Neural cell (in vitro differentiated cells): ENCODE data around the gene ME1. TPM values are rescaled to one million over a fixed set of nuclear protein-coding genes. Genes with fewer than 3 reads are reported as not detected.

Experiments
- H2AFZ ChIP-seq: fragments of 200-600, 300-800 bp; sonication (generic), shearing (Covaris generic); 2 replicates; pipeline ENCODE4 v1.6.0; 2014; ENCODE audit warnings: low read depth, mild to moderate bottlenecking, antibody characterized with exemption, low read length, moderate library complexity
- H3F3A ChIP-seq: fragments of 200-600 bp; shearing (Covaris generic); 2 replicates; pipeline ENCODE4 v1.6.1; 2016; ENCODE audit warnings: mild to moderate bottlenecking, moderate library complexity, mixed read lengths, antibody characterized with exemption, low read length; ENCODE audit not compliant: insufficient read depth, poor library complexity, severe bottlenecking
- H3K27ac ChIP-seq: fragments of 200-600, 300-800 bp; sonication (generic), shearing (Covaris generic); 2 replicates; pipeline ENCODE4 v1.5.1; 2014; ENCODE audit warnings: mild to moderate bottlenecking, low read length, moderate library complexity
- H3K27me3 ChIP-seq: fragments of 300-800, 200-600 bp; sonication (generic), shearing (Covaris generic); 2 replicates; pipeline ENCODE4 v1.6.0; 2014; ENCODE audit warnings: mild to moderate bottlenecking, low read depth, low read length, moderate library complexity; ENCODE audit not compliant: insufficient read depth
- H3K36me3 ChIP-seq: fragments of 300-800, 200-600 bp; sonication (generic), shearing (Covaris generic); 2 replicates; pipeline ENCODE4 v1.5.1; 2014; ENCODE audit warnings: mild to moderate bottlenecking, antibody characterized with exemption, low read length, moderate library complexity; ENCODE audit not compliant: insufficient read depth
- H3K4me2 ChIP-seq: fragments of 300-800, 200-600 bp; sonication (generic), shearing (Covaris generic); 2 replicates; pipeline ENCODE4 v1.6.0; 2014; ENCODE audit warnings: mild to moderate bottlenecking, low read length
- H3K4me3 ChIP-seq: fragments of 300-800, 200-600 bp; sonication (generic), shearing (Covaris generic); 2 replicates; pipeline ENCODE4 v1.5.1; 2014; ENCODE audit warnings: mild to moderate bottlenecking, low read length, moderate library complexity
- H3K79me2 ChIP-seq: fragments of 200-600 bp; shearing (Covaris generic); replicated peaks from 2 replicates; pipeline ENCODE4 v1.6.0; 2014; ENCODE audit warnings: mild to moderate bottlenecking, low read length, moderate library complexity; ENCODE audit not compliant: insufficient read depth
- H3K9ac ChIP-seq: fragments of 300-800, 200-600 bp; sonication (generic), shearing (Covaris generic); 2 replicates; pipeline ENCODE4 v1.6.1; 2016; ENCODE audit warnings: mild to moderate bottlenecking, low read length, mixed read lengths
- H3K9me2 ChIP-seq: fragments of 200-600 bp; shearing (Covaris generic); 2 replicates; pipeline ENCODE4 v1.6.1; 2016; ENCODE audit warnings: mild to moderate bottlenecking, low read length, mixed read lengths; ENCODE audit not compliant: insufficient read depth
- H3K9me3 ChIP-seq: fragments of 200-600, 300-800 bp; sonication (generic), shearing (Covaris generic); 2 replicates; pipeline ENCODE4 v1.6.1; 2016; ENCODE audit warnings: mild to moderate bottlenecking, mixed run types, low read length, moderate library complexity, mixed read lengths
- H4K20me1 ChIP-seq: fragments of 200-600 bp; shearing (Covaris generic); 2 replicates; pipeline ENCODE4 v1.6.1; 2016; ENCODE audit warnings: mild to moderate bottlenecking, mixed run types; ENCODE audit not compliant: insufficient read depth
- EP300 ChIP-seq: fragments of 450-650 bp; conservative IDR thresholded peaks from 2 replicates; pipeline ENCODE4 v1.6.1; 2014; ENCODE audit warnings: antibody characterized with exemption, mild to moderate bottlenecking, moderate library complexity; ENCODE audit not compliant: poor library complexity, severe bottlenecking
- EZH2 ChIP-seq: fragments of 200-600, 300-800 bp; shearing (Covaris generic), sonication (generic); IDR thresholded peaks from 2 replicates; pipeline ENCODE4 v1.6.1; 2014; ENCODE audit warnings: antibody characterized with exemption, low read length, borderline replicate concordance, mild to moderate bottlenecking; ENCODE audit not compliant: insufficient read depth, poor library complexity, severe bottlenecking
- MXI1 ChIP-seq: fragments of 450-650 bp; conservative IDR thresholded peaks from 2 replicates; pipeline ENCODE4 v1.6.1; 2014; ENCODE audit warnings: antibody characterized with exemption, mild to moderate bottlenecking; ENCODE audit not compliant: poor library complexity, severe bottlenecking
- POLR2AphosphoS5 ChIP-seq: IDR thresholded peaks from 2 replicates; pipeline ENCODE4 v1.6.1; 2012
- RAD21 ChIP-seq: fragments of 450-650 bp; conservative IDR thresholded peaks from 2 replicates; pipeline ENCODE4 v1.6.1; 2014; ENCODE audit warnings: antibody characterized with exemption, mild to moderate bottlenecking, moderate library complexity
- SMC3 ChIP-seq: fragments of 450-650 bp; conservative IDR thresholded peaks from 2 replicates; pipeline ENCODE4 v1.6.1; 2014; ENCODE audit warnings: antibody characterized with exemption, mild to moderate bottlenecking, moderate library complexity; ENCODE audit not compliant: poor library complexity
- TAF1 ChIP-seq: IDR thresholded peaks from 2 replicates; pipeline ENCODE4 v1.6.1; 2012; ENCODE audit warnings: low read depth
- polyA plus RNA-seq: library from polyadenylated mRNA; depleted of rRNA; stranded (reverse); fragments of >200 nt; gene quantifications from 2 replicates; pipeline ENCODE4 v1.2.3, GENCODE V29; 2014
- TF ChIP-seq, protein P1 (sequence below): fragments of 450-650 bp; IDR thresholded peaks from 2 replicates; pipeline ENCODE4 v1.5.1; 2014; ENCODE audit warnings: antibody characterized with exemption, mild to moderate bottlenecking, moderate library complexity; ENCODE audit not compliant: poor library complexity, severe bottlenecking
- TF ChIP-seq, protein P2 (sequence below): IDR thresholded peaks from 2 replicates; pipeline ENCODE4 v1.6.1; 2012; ENCODE audit warnings: borderline replicate concordance

The ME1 gene
- polyA plus RNA-seq, 1 donor from 2014 or later: 0.09 TPM

DNA sequence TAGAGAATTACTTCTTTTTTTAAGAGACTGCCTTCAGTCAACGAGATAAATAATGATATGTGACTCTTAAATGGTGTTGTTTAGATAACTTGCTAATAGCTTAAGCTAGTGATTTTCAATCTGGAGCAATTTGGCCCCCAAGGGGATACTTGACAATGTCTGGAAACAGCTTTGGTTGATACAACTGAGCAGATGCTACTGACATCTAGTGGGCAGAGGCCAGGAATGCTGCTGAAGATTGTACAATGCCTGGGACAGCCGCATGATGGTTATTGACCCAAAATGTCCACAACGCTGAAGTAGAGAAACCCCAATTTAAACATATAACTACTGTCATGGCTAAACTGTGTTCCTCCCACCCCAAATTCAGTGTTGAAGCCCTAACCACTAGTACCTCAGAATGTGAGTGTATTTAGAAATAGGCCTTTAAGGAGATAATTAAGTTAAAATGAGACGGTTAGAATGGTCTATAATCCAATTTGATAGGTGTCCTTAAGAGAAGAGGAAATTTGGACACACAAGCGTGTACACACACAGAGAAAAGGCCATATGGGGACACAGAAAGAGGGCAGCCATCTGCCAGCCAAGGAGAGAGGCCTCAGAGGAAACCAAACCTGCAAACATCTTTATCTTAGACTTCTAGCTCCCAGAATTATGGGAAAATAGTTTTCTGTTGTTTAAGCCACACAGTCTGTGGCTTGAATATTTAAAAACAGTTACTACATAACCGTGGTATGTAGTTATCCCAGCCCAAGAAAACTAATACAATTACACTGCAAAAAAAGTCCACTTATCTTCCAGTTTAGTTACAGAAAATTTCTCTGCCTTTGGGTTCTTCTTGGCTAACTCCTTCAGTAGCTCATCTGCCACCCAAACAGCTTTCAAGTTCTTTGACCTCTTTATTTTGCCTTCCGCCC, 215.5 kb downstream of the ME1 start:
- Histone ChIP-seq H4K20me1 (no peaks in the 10 kb centered on the region), H3K4me3 (no peak overlapping the region), H3K4me2 (no peak overlapping the region), H3K79me2 (no peaks in the 10 kb centered on the region), H3K36me3 (no peaks in the 10 kb centered on the region), H3K27me3 (no peaks in the 10 kb centered on the region), H3K27ac (no peak overlapping the region), H3K9me3 (no peaks in the 10 kb centered on the region), H3F3A (no peaks in the 10 kb centered on the region), H3K9ac (no peak overlapping the region), H3K9me2 (no peaks in the 10 kb centered on the region), H2AFZ (no peak overlapping the region)
- TF ChIP-seq SMC3: peak; percentile 84
- peak; percentile 27 for TF ChIP-seq POLR2AphosphoS5
- no peak for TF ChIP-seq TAF1
- TF ChIP-seq RAD21: peak; percentile 86
- TF ChIP-seq, protein P1, sequence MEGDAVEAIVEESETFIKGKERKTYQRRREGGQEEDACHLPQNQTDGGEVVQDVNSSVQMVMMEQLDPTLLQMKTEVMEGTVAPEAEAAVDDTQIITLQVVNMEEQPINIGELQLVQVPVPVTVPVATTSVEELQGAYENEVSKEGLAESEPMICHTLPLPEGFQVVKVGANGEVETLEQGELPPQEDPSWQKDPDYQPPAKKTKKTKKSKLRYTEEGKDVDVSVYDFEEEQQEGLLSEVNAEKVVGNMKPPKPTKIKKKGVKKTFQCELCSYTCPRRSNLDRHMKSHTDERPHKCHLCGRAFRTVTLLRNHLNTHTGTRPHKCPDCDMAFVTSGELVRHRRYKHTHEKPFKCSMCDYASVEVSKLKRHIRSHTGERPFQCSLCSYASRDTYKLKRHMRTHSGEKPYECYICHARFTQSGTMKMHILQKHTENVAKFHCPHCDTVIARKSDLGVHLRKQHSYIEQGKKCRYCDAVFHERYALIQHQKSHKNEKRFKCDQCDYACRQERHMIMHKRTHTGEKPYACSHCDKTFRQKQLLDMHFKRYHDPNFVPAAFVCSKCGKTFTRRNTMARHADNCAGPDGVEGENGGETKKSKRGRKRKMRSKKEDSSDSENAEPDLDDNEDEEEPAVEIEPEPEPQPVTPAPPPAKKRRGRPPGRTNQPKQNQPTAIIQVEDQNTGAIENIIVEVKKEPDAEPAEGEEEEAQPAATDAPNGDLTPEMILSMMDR: peak; percentile 90

DNA sequence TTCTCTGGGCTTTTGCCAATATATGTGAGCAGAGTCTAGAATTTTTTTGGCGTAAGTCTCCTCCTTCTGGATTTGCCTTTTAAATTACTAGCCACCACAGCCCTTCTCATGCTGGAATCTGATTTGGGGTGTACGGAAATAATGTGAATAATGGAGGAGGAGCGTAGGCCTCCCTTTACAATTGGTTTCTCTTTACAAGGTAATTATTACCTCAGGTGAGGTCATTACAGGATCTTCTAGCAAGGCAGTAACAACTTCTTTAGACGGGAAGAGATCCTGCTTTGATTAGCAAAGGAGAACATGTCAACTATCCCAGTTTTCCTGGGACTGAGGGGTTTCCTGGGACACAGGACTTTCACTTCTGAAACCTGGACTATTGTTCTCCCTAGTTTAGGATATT, 228.8 kb downstream of the ME1 start:
- H3K9me3 ChIP-seq: no peaks in the 10 kb centered on the region
- no peaks in the 10 kb centered on the region for H3K9me2 ChIP-seq
- no peaks in the 10 kb centered on the region for H3K79me2 ChIP-seq
- H4K20me1 ChIP-seq: no peaks in the 10 kb centered on the region
- H3F3A ChIP-seq: no peaks in the 10 kb centered on the region
- no peaks in the 10 kb centered on the region for H3K36me3 ChIP-seq
- no peak overlapping the region for H3K4me2 ChIP-seq
- H3K27ac ChIP-seq: no peak overlapping the region
- TF ChIP-seq EZH2 (no peak), MXI1 (no peak), SMC3 (no peak), TAF1 (no peak)
- TF ChIP-seq, protein P1: no peak
- H3K27me3 ChIP-seq: no peaks in the 10 kb centered on the region
- no peak overlapping the region for H3K9ac ChIP-seq
- H3K4me3 ChIP-seq: no peak overlapping the region
- H2AFZ ChIP-seq: no peak overlapping the region

DNA sequence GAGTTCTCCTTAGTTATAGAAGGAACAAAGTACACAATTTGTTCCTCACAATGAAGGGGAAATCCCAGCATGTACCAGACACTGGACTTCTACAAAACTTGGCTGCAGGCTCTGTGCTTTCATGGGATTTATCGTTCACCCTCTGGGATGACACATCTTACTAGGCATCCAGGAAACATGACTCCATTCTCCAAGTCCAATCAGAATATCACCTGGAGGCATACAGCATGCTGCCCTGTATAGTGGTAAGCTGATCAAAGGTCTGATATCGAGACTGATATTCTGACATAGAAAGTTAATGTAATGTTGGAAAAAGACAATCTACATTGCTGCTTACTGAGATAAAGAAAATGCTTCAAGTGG, 231.0 kb downstream of the ME1 start:
- peaks cover 6% of the 10 kb centered on the region for H3K36me3 ChIP-seq
- no peak overlapping the region for H3K9ac ChIP-seq
- no peak overlapping the region for H3K27ac ChIP-seq
- no peaks in the 10 kb centered on the region for H3K79me2 ChIP-seq
- no peak overlapping the region for H3K4me2 ChIP-seq
- no peaks in the 10 kb centered on the region for H3K9me2 ChIP-seq
- no peaks in the 10 kb centered on the region for H3K9me3 ChIP-seq
- H4K20me1 ChIP-seq: no peaks in the 10 kb centered on the region
- H3F3A ChIP-seq: no peaks in the 10 kb centered on the region
- no peak overlapping the region for H2AFZ ChIP-seq
- H3K4me3 ChIP-seq: no peak overlapping the region
- H3K27me3 ChIP-seq: no peaks in the 10 kb centered on the region
- TF ChIP-seq POLR2AphosphoS5 (no peak), EZH2 (no peak), SMC3 (no peak), MXI1 (no peak), EP300 (no peak), RAD21 (no peak), TAF1 (no peak)
- TF ChIP-seq, protein P2, sequence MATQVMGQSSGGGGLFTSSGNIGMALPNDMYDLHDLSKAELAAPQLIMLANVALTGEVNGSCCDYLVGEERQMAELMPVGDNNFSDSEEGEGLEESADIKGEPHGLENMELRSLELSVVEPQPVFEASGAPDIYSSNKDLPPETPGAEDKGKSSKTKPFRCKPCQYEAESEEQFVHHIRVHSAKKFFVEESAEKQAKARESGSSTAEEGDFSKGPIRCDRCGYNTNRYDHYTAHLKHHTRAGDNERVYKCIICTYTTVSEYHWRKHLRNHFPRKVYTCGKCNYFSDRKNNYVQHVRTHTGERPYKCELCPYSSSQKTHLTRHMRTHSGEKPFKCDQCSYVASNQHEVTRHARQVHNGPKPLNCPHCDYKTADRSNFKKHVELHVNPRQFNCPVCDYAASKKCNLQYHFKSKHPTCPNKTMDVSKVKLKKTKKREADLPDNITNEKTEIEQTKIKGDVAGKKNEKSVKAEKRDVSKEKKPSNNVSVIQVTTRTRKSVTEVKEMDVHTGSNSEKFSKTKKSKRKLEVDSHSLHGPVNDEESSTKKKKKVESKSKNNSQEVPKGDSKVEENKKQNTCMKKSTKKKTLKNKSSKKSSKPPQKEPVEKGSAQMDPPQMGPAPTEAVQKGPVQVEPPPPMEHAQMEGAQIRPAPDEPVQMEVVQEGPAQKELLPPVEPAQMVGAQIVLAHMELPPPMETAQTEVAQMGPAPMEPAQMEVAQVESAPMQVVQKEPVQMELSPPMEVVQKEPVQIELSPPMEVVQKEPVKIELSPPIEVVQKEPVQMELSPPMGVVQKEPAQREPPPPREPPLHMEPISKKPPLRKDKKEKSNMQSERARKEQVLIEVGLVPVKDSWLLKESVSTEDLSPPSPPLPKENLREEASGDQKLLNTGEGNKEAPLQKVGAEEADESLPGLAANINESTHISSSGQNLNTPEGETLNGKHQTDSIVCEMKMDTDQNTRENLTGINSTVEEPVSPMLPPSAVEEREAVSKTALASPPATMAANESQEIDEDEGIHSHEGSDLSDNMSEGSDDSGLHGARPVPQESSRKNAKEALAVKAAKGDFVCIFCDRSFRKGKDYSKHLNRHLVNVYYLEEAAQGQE: no peak
- TF ChIP-seq, protein P1: no peak
